Measurements from ENCODE around the gene STRN.
"Not testable (repeated sequence)": the region's sequence is repeated elsewhere in the genome, so short reads cannot be mapped to it uniquely, and the experiment has no call there.

The STRN gene, protein sequence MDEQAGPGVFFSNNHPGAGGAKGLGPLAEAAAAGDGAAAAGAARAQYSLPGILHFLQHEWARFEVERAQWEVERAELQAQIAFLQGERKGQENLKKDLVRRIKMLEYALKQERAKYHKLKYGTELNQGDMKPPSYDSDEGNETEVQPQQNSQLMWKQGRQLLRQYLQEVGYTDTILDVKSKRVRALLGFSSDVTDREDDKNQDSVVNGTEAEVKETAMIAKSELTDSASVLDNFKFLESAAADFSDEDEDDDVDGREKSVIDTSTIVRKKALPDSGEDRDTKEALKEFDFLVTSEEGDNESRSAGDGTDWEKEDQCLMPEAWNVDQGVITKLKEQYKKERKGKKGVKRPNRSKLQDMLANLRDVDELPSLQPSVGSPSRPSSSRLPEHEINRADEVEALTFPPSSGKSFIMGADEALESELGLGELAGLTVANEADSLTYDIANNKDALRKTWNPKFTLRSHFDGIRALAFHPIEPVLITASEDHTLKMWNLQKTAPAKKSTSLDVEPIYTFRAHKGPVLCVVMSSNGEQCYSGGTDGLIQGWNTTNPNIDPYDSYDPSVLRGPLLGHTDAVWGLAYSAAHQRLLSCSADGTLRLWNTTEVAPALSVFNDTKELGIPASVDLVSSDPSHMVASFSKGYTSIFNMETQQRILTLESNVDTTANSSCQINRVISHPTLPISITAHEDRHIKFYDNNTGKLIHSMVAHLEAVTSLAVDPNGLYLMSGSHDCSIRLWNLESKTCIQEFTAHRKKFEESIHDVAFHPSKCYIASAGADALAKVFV

DNA sequence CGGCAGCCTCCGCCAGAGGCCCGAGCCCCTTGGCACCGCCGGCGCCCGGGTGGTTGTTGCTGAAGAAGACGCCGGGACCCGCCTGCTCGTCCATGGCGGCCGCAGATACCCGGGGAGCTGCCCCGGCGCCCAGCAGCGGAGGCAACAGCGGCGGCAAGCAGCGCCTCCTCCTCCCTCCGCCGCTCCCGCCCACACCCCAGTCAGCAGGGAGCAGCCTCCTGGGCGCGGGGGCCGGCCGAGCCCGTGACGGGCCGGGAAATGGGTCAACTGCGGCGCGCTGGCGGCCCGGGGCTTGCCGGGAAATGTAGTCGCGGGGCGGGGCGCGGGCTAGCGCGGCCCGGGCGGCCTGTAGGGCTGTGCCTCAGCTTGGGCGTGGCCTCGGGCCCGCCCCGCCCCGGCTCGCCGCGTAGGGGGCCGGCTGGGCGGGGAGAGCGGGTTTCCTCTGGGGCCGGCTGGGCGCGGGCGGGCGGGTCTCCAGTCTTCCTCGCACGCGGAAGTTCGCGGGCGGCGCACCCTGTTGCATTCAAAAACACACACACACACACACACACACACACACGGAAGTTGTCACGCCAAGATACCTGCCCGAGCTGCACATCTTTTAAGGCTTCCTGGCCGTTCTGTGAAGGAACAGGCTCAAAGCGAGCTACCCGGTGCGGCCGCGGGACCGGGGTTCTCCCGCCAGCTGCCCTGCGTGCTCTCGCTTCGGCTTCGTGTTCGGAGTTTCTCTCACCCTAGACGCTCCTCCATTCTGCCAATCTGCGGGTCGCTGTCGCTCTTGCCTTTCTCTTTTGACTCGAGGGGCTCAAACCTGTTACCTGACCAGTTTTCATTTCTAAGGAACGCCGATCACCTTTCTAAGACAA lies at the start of gene STRN:
TSS of gene STRN (minus strand) at position 167 of the 866 bp plus-strand sequence. CDS start at position 94, 73 bp downstream.
- TF ChIP-seq, protein P1, sequence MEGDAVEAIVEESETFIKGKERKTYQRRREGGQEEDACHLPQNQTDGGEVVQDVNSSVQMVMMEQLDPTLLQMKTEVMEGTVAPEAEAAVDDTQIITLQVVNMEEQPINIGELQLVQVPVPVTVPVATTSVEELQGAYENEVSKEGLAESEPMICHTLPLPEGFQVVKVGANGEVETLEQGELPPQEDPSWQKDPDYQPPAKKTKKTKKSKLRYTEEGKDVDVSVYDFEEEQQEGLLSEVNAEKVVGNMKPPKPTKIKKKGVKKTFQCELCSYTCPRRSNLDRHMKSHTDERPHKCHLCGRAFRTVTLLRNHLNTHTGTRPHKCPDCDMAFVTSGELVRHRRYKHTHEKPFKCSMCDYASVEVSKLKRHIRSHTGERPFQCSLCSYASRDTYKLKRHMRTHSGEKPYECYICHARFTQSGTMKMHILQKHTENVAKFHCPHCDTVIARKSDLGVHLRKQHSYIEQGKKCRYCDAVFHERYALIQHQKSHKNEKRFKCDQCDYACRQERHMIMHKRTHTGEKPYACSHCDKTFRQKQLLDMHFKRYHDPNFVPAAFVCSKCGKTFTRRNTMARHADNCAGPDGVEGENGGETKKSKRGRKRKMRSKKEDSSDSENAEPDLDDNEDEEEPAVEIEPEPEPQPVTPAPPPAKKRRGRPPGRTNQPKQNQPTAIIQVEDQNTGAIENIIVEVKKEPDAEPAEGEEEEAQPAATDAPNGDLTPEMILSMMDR (conservative IDR thresholded peaks at IDR 0.05) = no peak
- H3K27ac ChIP-seq = peak within 1 kb of the TSS; percentile 94

DNA sequence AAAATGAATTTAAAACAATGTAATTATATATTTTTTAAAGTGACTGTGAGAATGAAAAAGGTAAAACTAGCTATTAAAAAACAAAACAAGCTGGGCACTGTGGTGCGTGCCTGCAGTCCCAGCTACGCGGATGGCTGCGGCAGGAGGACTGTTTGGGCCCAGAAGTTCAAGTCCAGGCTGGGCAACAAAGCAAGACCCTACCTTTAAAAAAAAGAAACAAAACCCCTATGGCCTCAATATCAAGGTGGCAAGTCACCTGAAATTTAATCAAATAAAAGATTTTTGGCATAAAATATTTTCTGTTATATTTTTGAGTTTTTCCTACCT lies 46.9 kb upstream of the STRN start:
- TF ChIP-seq, protein P1 (conservative IDR thresholded peaks at IDR 0.05) = no peak
- H3K27ac ChIP-seq = no peak overlapping the region

DNA sequence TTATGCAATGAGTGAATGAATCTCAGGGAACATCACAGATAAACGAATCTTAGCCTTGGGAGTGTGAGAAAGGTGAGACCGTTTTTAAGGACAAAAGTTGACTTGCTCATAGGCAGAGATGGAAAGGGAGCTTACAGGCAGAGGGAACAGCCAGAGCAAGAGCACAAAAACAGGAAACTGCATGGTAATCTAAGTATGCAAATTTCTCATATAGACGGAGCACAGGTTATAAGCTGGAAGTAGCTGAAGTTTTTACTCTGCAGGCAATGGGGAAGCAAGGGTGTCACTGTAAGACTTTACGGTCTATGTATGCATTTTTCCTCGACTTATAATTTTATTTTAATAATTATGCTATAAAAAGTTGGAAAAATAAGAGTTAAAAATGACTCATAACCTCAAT lies 44.8 kb upstream of the STRN start:
- TF ChIP-seq, protein P1 (conservative IDR thresholded peaks at IDR 0.05) = no peak
- no peak overlapping the region for H3K27ac ChIP-seq

DNA sequence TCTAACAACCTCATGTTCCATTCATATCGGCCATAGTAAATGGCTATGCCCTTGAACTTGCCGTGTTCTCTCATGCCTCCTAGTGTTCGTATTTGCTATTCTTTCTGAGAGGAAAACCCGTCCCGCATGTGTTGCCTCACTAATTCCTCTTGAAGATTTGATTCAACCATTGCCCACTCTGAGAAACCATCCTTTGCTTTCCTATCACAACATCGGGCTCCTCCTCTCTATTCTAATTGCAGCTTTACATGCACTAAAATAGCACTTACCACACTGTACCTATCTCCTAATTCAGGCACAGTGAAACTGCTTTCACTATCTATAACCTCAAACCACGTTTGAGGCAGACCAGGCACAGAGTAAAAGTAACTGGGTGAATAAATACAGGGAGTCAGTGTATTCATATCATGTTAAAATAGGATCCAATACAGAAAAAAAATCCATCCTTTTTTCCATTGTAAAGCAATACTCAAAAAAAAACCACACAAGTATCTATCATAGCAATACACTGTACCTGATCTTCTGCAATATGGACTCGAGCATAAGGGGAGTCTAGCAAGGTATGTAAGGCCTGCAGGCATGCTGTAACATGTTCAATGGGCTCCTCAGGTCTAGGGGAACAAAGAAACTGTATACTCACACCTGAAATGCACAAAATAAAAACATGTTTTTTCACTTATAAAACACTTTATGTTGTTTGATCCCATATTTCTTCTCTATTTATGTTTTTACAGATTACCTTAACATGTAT lies 39.0 kb upstream of the STRN start:
- TF ChIP-seq, protein P1 (conservative IDR thresholded peaks at IDR 0.05) = peak; percentile 73
- no peak overlapping the region for H3K27ac ChIP-seq

DNA sequence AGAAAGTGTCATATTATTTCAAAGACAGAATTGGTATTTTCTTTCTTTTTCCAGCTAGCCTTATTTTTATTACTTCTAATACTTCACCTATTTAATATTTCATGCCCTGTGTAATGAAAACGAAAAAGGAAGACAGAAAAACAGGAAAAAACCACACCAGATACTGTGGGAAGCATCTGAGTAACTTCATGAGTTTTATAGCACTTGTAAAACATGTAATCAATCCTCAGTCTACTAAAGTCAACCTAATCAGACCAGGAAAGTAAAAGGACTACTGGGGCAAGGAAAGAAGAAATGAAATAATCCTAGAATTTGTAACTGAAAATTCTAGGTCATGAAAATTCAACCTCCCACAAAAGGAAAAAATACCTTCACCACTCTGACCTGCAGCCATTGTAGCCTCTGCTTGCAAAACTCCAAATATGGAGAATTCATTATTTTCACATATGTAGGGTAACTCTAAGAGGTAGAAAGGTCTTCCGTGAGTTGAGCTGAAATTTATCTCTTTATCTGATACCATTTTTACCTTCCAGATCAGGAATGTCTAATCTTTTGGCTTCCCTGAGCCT lies 34.7 kb upstream of the STRN start:
- TF ChIP-seq, protein P1 (conservative IDR thresholded peaks at IDR 0.05) = no peak
- peak overlapping the region; percentile 15; the same call in 1 of the 2 replicates for H3K27ac ChIP-seq

DNA sequence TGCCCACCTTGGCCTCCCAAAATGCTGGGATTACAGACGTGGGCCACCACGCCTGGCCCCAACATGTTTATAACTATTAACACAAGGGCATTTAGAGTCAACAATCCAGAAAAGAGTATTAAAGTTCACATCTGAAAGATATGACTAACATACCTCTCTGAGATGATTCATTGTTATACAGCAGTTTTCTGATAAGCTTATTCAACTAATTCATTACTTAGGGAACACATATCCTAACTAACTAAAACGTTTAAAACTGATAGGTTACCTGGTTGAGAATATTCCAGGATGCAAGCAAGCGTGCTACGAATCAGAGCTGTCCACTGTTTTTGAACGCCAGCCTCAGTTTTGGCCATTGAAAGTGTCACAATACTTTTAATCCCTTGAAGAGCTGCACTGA lies 34.0 kb upstream of the STRN start:
- TF ChIP-seq, protein P1 (conservative IDR thresholded peaks at IDR 0.05) = no peak
- H3K27ac ChIP-seq = peak overlapping the region; percentile 15; the same call in 1 of the 2 replicates

DNA sequence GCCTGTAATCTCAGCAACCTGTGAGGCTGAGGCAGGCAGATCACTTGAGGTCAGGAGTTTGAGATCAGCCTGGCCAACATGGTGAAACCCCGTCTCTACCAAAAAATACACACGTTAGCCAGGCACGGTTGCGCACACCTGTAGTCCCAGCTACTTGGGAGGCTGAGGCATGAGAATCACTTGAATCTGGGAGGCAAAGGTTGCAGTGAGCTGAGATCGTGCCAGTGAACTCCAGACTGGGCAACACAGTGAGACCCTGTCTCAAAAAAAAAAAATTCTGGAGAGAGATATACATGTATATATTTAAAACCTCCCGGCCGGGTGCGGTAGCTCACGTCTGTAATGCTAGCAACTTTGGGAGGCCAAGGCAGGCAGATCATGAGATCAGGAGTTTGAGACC lies 33.1 kb upstream of the STRN start:
- H3K27ac ChIP-seq = not testable (repeated sequence)
